HepG2 (cell line): Measurements from ENCODE around the gene GTF2F1. TPM values are rescaled to one million over a fixed set of nuclear protein-coding genes. Genes with fewer than 3 reads are reported as not detected.

Experiments
- BORCS8-MEF2B ChIP-seq: sonication (generic); formaldehyde crosslinking; IDR thresholded peaks from 2 replicates; pipeline ENCODE4 v1.8.0; 2022; ENCODE audit warnings: mild to moderate bottlenecking, missing genetic modification reagents
- CCAR2 ChIP-seq: fragments of 200-400 bp; formaldehyde crosslinking; optimal IDR thresholded peaks from 2 replicates; pipeline ENCODE3; 2018; ENCODE audit warnings: low read depth, mild to moderate bottlenecking, low read length, moderate library complexity
- EEA1 ChIP-seq: sonication (generic); formaldehyde crosslinking; IDR thresholded peaks from 2 replicates; pipeline ENCODE4 v1.5.1; 2020; ENCODE audit warnings: mild to moderate bottlenecking, missing genetic modification reagents, borderline replicate concordance
- HNRNPLL ChIP-seq: fragments of 200-400 bp; formaldehyde crosslinking; IDR thresholded peaks from 2 replicates; pipeline ENCODE4 v1.6.1; 2017; ENCODE audit warnings: mild to moderate bottlenecking, low read depth, low read length; ENCODE audit not compliant: poor library complexity, severe bottlenecking
- HOXA3 ChIP-seq: sonication (generic); formaldehyde crosslinking; IDR thresholded peaks from 2 replicates; pipeline ENCODE4 v1.5.0; 2020; ENCODE audit warnings: missing genetic modification reagents
- HOXA7 ChIP-seq: sonication (generic); formaldehyde crosslinking; IDR thresholded peaks from 2 replicates; pipeline ENCODE4 v1.8.1; 2022; ENCODE audit warnings: mild to moderate bottlenecking, missing genetic modification reagents, moderate library complexity
- MAFF ChIP-seq: IDR thresholded peaks from 2 replicates; pipeline ENCODE4 v1.6.1; 2011; ENCODE audit warnings: low read depth, low read length, improper control_type of control experiment
- NFKB2 ChIP-seq: sonication (generic); formaldehyde crosslinking; IDR thresholded peaks from 2 replicates; pipeline ENCODE4 v1.4.0; 2020; ENCODE audit warnings: missing genetic modification reagents, borderline replicate concordance
- RBFOX2 ChIP-seq: fragments of 200-400 bp; formaldehyde crosslinking; IDR thresholded peaks from 2 replicates; pipeline ENCODE4 v1.6.1; 2017; ENCODE audit warnings: low read depth, mild to moderate bottlenecking, low read length
- RBM39 ChIP-seq: fragments of 200-400 bp; formaldehyde crosslinking; IDR thresholded peaks from one replicate; pipeline ENCODE4 v1.6.1; 2018; ENCODE audit warnings: antibody characterized with exemption, mild to moderate bottlenecking, low read depth, low read length; ENCODE audit not compliant: poor library complexity, severe bottlenecking
- ZBTB20 ChIP-seq: sonication (generic); formaldehyde crosslinking; IDR thresholded peaks from 2 replicates; pipeline ENCODE4 v1.8.1; 2023; ENCODE audit warnings: missing genetic modification reagents, low read depth, mild to moderate bottlenecking, borderline replicate concordance
- ZBTB42 ChIP-seq: sonication (generic); formaldehyde crosslinking; IDR thresholded peaks from 2 replicates; pipeline ENCODE4 v1.5.0; 2020; ENCODE audit warnings: mild to moderate bottlenecking, missing genetic modification reagents
- ZHX1 ChIP-seq: sonication (generic); formaldehyde crosslinking; IDR thresholded peaks from 2 replicates; pipeline ENCODE4 v1.8.1; 2022; ENCODE audit warnings: low read depth, mild to moderate bottlenecking, missing genetic modification reagents
- ZMAT3 ChIP-seq: sonication (generic); formaldehyde crosslinking; conservative IDR thresholded peaks from 2 replicates; pipeline ENCODE4 v1.7.0; 2021; ENCODE audit warnings: missing genetic modification reagents
- ZNF17 ChIP-seq: sonication (generic); formaldehyde crosslinking; IDR thresholded peaks from 2 replicates; pipeline ENCODE4 v1.5.0; 2020; ENCODE audit warnings: mild to moderate bottlenecking, missing genetic modification reagents
- ZNF337 ChIP-seq: sonication (generic); formaldehyde crosslinking; IDR thresholded peaks from 2 replicates; pipeline ENCODE4 v1.5.1; 2020; ENCODE audit warnings: missing genetic modification reagents, low read depth, mild to moderate bottlenecking, borderline replicate concordance
- ZNF432 ChIP-seq: sonication (generic); formaldehyde crosslinking; IDR thresholded peaks from 2 replicates; pipeline ENCODE4 v1.5.0; 2020; ENCODE audit warnings: missing genetic modification reagents, mild to moderate bottlenecking, borderline replicate concordance
- ZNF567 ChIP-seq: sonication (generic); formaldehyde crosslinking; IDR thresholded peaks from 2 replicates; pipeline ENCODE4 v1.8.1; 2023; ENCODE audit warnings: mild to moderate bottlenecking, missing genetic modification reagents, borderline replicate concordance
- ZNF576 ChIP-seq: sonication (generic); formaldehyde crosslinking; IDR thresholded peaks from 2 replicates; pipeline ENCODE4 v1.4.0; 2020; ENCODE audit warnings: mild to moderate bottlenecking, missing genetic modification reagents
- ZNF577 ChIP-seq: sonication (generic); formaldehyde crosslinking; IDR thresholded peaks from 2 replicates; pipeline ENCODE4 v1.4.0; 2020; ENCODE audit warnings: mild to moderate bottlenecking, low read depth, missing genetic modification reagents, borderline replicate concordance
- ZNF678 ChIP-seq: sonication (generic); formaldehyde crosslinking; IDR thresholded peaks from 2 replicates; pipeline ENCODE4 v1.4.0; 2020; ENCODE audit warnings: mild to moderate bottlenecking, missing genetic modification reagents
- ZNF710 ChIP-seq: sonication (generic); formaldehyde crosslinking; IDR thresholded peaks from 2 replicates; pipeline ENCODE4 v1.5.0; 2020; ENCODE audit warnings: mild to moderate bottlenecking, missing genetic modification reagents, borderline replicate concordance
- ZNF891 ChIP-seq: sonication (generic); formaldehyde crosslinking; IDR thresholded peaks from 2 replicates; pipeline ENCODE4 v1.5.0; 2020; ENCODE audit warnings: mild to moderate bottlenecking, missing genetic modification reagents
- polyA plus RNA-seq, 8 experiments: library from polyadenylated mRNA; depleted of rRNA in 3 of 8; stranded (reverse) in 7 of 8; unstranded in 1 of 8; fragments of >200 nt; fragmentation: Illumina TruSeq in 4 of 8; extraction: Trizol in 4 of 8; gene quantifications; 2 replicates each; pipeline versions ENCODE4 v1.2.1 to v1.2.3, GENCODE V29; 2011 to 2016; ENCODE audit warnings: low read depth in 4 of 8, missing spikeins in 1 of 8, mixed read lengths in 1 of 8; ENCODE audit not compliant: insufficient read depth in 1 of 8
- total RNA-seq, 5 experiments: library from RNA; depleted of rRNA; stranded (reverse); fragments of >200 nt; fragmentation: Illumina TruSeq; extraction: Trizol; gene quantifications; 2 replicates each; pipeline ENCODE4 v1.2.3, GENCODE V29; 2016; ENCODE audit warnings: low read depth in 1 of 5

The GTF2F1 gene
- total and polyA plus RNA-seq, 2 of the 13 experiments (the other 11 are each of a cell fraction or from before 2014, with no cell fraction given): 27.8 to 34.1 TPM

- TF ChIP-seq ZNF710 (no peak), ZNF17 (no peak), BORCS8-MEF2B (CRISPR knock-in tag) (no peak; the same call in 1 of the 2 replicates), ZMAT3 (CRISPR knock-in tag) (no peak), ZNF891 (CRISPR knock-in tag) (peak; percentile 78; the same call in 1 of the 2 replicates), ZNF337 (CRISPR knock-in tag) (no peak), ZBTB20 (CRISPR knock-in tag) (no peak), RBFOX2 (no peak), ZNF678 (CRISPR knock-in tag) (0 out of 2 replicates have a peak, but pooled peaks have one; percentile 31), ZNF577 (no peak), ZNF432 (CRISPR knock-in tag) (no peak), CCAR2 (no peak), HOXA3 (CRISPR knock-in tag) (peak; percentile 73), HOXA7 (no peak), ZNF576 (CRISPR knock-in tag) (no peak), ZBTB42 (CRISPR knock-in tag) (no peak), HNRNPLL (peak; percentile 16), MAFF (no peak), ZHX1 (no peak), EEA1 (CRISPR knock-in tag) (no peak), RBM39 (peak; percentile 32), ZNF567 (CRISPR knock-in tag) (no peak), NFKB2 (CRISPR knock-in tag) (peak; percentile 45; the same call in 1 of the 2 replicates)
Observed at GRCh38 chr19:6424939-6425731, 32.2 kb upstream of the GTF2F1 start (continued).
